H1 (cell line): ENCODE data around the gene UMAD1.

ENCODE experiments used
- CBX8 ChIP-seq: fragments of 300-800, 300-1000 bp; sonication (generic); IDR thresholded peaks from 2 replicates; pipeline ENCODE4 v1.7.1; 2016; ENCODE audit warnings: low read depth, low read length, borderline replicate concordance
- MAFK ChIP-seq: IDR thresholded peaks from 2 replicates; pipeline ENCODE4 v1.6.1; 2012; ENCODE audit warnings: low read depth, mild to moderate bottlenecking, improper control_type of control experiment, low read length
- POLR2A ChIP-seq, 2 experiments: IDR thresholded peaks; 1 replicate in 1 of 2; 2 replicates in 1 of 2; pipeline ENCODE4 v1.6.1; 2011; ENCODE audit warnings: low read depth in 2 of 2, low read length in 2 of 2, mild to moderate bottlenecking in 2 of 2; ENCODE audit errors: control extremely low read depth in 1 of 2
- SIN3A ChIP-seq, 2 experiments: IDR thresholded peaks in 1 of 2; conservative IDR thresholded peaks in 1 of 2; 2 replicates each; pipeline ENCODE4 v1.6.1; 2011 to 2012; ENCODE audit warnings: low read length in 2 of 2, improper control_type of control experiment in 1 of 2, low read depth in 1 of 2, mild to moderate bottlenecking in 1 of 2

GRCh38 chr7:7779888-7780287, 139.3 kb downstream of the UMAD1 start:
- TF ChIP-seq CBX8 (no peak), MAFK (no peak), SIN3A (conservative IDR thresholded peaks at IDR 0.05 in 1 of 2, IDR thresholded peaks at IDR 0.05 in 1 of 2; ENCODE audit: low read depth in 1 of 2, low read length in 2 of 2) (no peak), POLR2A (IDR thresholded peaks at IDR 0.05; ENCODE audit: control extremely low read depth in 1 of 2, low read depth in 2 of 2, low read length in 2 of 2) (no peak)
